Adipocyte (in vitro differentiated cells): Measurements from ENCODE around the gene POLR2H.

Experiments
- DNase-seq: peaks from one replicate; pipeline ENCODE4 v3.0.0-alpha.2; 2015; ENCODE audit warnings: low read depth
- H3K27me3 ChIP-seq: replicated peaks from 2 replicates; pipeline ENCODE4 v1.7.0; 2013; ENCODE audit warnings: mild to moderate bottlenecking, low read length, moderate library complexity; ENCODE audit not compliant: control insufficient read depth, insufficient read depth
- H3K36me3 ChIP-seq: 2 replicates; pipeline ENCODE4 v1.7.0; 2013; ENCODE audit warnings: low read length, mild to moderate bottlenecking, moderate library complexity; ENCODE audit not compliant: control insufficient read depth, insufficient read depth, severe bottlenecking
- H3K4me1 ChIP-seq: 2 replicates; pipeline ENCODE4 v1.7.0; 2013; ENCODE audit warnings: mild to moderate bottlenecking, low read length, moderate library complexity; ENCODE audit not compliant: control insufficient read depth, insufficient read depth
- H3K4me3 ChIP-seq: 2 replicates; pipeline ENCODE4 v1.7.0; 2013; ENCODE audit warnings: mild to moderate bottlenecking, low read length, moderate library complexity
- H3K9ac ChIP-seq: 2 replicates; pipeline ENCODE4 v1.7.0; 2013; ENCODE audit warnings: mild to moderate bottlenecking, low read length, moderate library complexity
- H3K9me3 ChIP-seq: 2 replicates; pipeline ENCODE4 v1.7.0; 2013; ENCODE audit warnings: mild to moderate bottlenecking, low read length, moderate library complexity; ENCODE audit not compliant: control insufficient read depth

POLR2H gene

GRCh38 chr3:184384856-184385422 is 23.4 kb downstream of the POLR2H start:
- no peaks in the 10 kb centered on the region for H3K9me3 ChIP-seq
- H3K4me1 ChIP-seq, result no peaks in the 10 kb centered on the region
- H3K36me3 ChIP-seq, result no peaks in the 10 kb centered on the region
- H3K27me3 ChIP-seq, result peaks cover 16% of the 10 kb centered on the region
- H3K4me3 ChIP-seq, result no peak overlapping the region
- no peak for DNase-seq
- H3K9ac ChIP-seq, result no peak overlapping the region

- Histone ChIP-seq H3K9ac (no peak overlapping the region), H3K9me3 (no peaks in the 10 kb centered on the region), H3K4me3 (no peak overlapping the region), H3K36me3 (no peaks in the 10 kb centered on the region), H3K4me1 (no peaks in the 10 kb centered on the region), H3K27me3 (peaks cover 9% of the 10 kb centered on the region)
- DNase-seq, result no peak
Observed at GRCh38 chr3:184386047-184386806, 24.7 kb downstream of the POLR2H start.

- Histone ChIP-seq H3K4me3 (no peak overlapping the region), H3K9ac (no peak overlapping the region), H3K36me3 (no peaks in the 10 kb centered on the region), H3K27me3 (no peaks in the 10 kb centered on the region), H3K4me1 (no peaks in the 10 kb centered on the region), H3K9me3 (no peaks in the 10 kb centered on the region)
- DNase-seq, result no peak
Observed at GRCh38 chr3:184387174-184387714, 25.7 kb downstream of the POLR2H start.

GRCh38 chr3:184388164-184388935 is 26.8 kb downstream of the POLR2H start:
- H3K9me3 ChIP-seq, result no peaks in the 10 kb centered on the region
- H3K4me1 ChIP-seq, result no peaks in the 10 kb centered on the region
- H3K4me3 ChIP-seq, result no peak overlapping the region
- DNase-seq, result no peak
- H3K36me3 ChIP-seq, result no peaks in the 10 kb centered on the region
- H3K9ac ChIP-seq, result no peak overlapping the region
- no peaks in the 10 kb centered on the region for H3K27me3 ChIP-seq

GRCh38 chr3:184388936-184389230 is 27.4 kb downstream of the POLR2H start:
- Histone ChIP-seq H3K9me3 (no peaks in the 10 kb centered on the region), H3K36me3 (no peaks in the 10 kb centered on the region), H3K9ac (no peak overlapping the region), H3K4me1 (no peaks in the 10 kb centered on the region), H3K4me3 (no peak overlapping the region), H3K27me3 (no peaks in the 10 kb centered on the region)
- DNase-seq, result no peak

- H3K9ac ChIP-seq, result no peak overlapping the region
- no peak for DNase-seq
- H3K4me3 ChIP-seq, result no peak overlapping the region
Observed at GRCh38 chr3:184389384-184389783, 27.9 kb downstream of the POLR2H start.

GRCh38 chr3:184389935-184390528 is 28.5 kb downstream of the POLR2H start:
- Histone ChIP-seq H3K9me3 (no peaks in the 10 kb centered on the region), H3K27me3 (no peaks in the 10 kb centered on the region), H3K9ac (no peak overlapping the region), H3K4me1 (no peaks in the 10 kb centered on the region), H3K4me3 (no peak overlapping the region), H3K36me3 (no peaks in the 10 kb centered on the region)
- no peak for DNase-seq

More at GRCh38 chr3:184389384-184389783, 27.9 kb downstream of the POLR2H start:
- no peaks in the 10 kb centered on the region for H3K4me1 ChIP-seq
- no peaks in the 10 kb centered on the region for H3K27me3 ChIP-seq
- no peaks in the 10 kb centered on the region for H3K9me3 ChIP-seq
- H3K36me3 ChIP-seq, result no peaks in the 10 kb centered on the region

- Histone ChIP-seq H3K4me1 (no peaks in the 10 kb centered on the region), H3K36me3 (no peaks in the 10 kb centered on the region), H3K9ac (no peak overlapping the region), H3K9me3 (no peaks in the 10 kb centered on the region), H3K4me3 (no peak overlapping the region), H3K27me3 (no peaks in the 10 kb centered on the region)
- no peak for DNase-seq
Observed at GRCh38 chr3:184391266-184391665, 29.8 kb downstream of the POLR2H start.

GRCh38 chr3:184395320-184395660 is 33.8 kb downstream of the POLR2H start:
- no peak for DNase-seq
- Histone ChIP-seq H3K4me3 (no peak overlapping the region), H3K36me3 (no peaks in the 10 kb centered on the region), H3K9me3 (no peaks in the 10 kb centered on the region), H3K9ac (no peak overlapping the region), H3K4me1 (peaks cover 3% of the 10 kb centered on the region), H3K27me3 (no peaks in the 10 kb centered on the region)

- DNase-seq, result peak; percentile 88
Observed at GRCh38 chr3:184399410-184399809, 37.9 kb downstream of the POLR2H start.

More at GRCh38 chr3:184399410-184399809, 37.9 kb downstream of the POLR2H start:
- Histone ChIP-seq H3K27me3 (peaks cover 8% of the 10 kb centered on the region), H3K4me3 (no peak overlapping the region), H3K9me3 (no peaks in the 10 kb centered on the region), H3K4me1 (peaks cover 3% of the 10 kb centered on the region), H3K36me3 (no peaks in the 10 kb centered on the region), H3K9ac (no peak overlapping the region)
